ENCODE measurements around the gene FITM1. TPM values are rescaled to one million over a fixed set of nuclear protein-coding genes. Genes with fewer than 3 reads are reported as not detected.

Gene FITM1
- total and polyA plus RNA-seq, 2 donors (not counting 3 experiments of a cell fraction or from before 2014, with no cell fraction given) = 0.54 TPM; not detected in 1

DNA sequence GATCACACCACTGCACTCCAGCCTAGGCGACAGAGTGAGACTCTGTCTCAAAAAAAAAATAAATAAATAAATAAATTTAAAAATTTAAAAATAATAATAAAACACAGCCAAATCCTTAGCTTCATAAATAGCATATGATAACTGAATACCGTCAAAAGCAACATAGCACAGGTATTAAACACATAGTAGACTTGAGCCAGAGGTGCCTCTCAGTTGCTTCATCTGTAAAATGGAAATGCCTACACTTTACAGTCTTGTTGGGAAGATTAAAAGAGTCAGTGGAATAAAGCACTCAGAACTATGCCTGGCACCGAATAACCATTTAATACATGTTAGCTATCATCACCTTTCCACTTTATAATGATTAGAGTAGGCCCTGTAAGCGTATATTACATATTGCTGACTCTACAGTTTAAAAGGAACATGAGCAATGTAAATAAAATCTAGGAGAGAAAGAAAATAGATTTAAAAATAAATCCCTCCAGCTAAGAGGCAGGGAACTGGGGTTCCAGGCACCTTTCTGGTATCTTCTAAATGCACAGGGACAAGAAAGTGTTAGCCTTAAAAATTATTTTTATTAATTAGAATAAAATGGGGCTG lies 23.7 kb upstream of the FITM1 start:
- Histone ChIP-seq H3K9me1 (replicated peaks; ENCODE audit: control insufficient read depth, extremely low read depth, insufficient read depth, low read length) (no peaks in the 10 kb centered on the region), H3K4me2 (ENCODE audit: insufficient read depth, low read length) (no peak overlapping the region), H3K79me2 (ENCODE audit: control insufficient read depth, insufficient read depth, low read length) (no peaks in the 10 kb centered on the region), H4K20me1 (replicated peaks; ENCODE audit: control insufficient read depth, extremely low read depth, insufficient read depth, low read length) (no peaks in the 10 kb centered on the region), H3K27ac (ENCODE audit: insufficient read depth, low read depth, low read length) (no peak overlapping the region), H3K9me3 (replicated peaks; ENCODE audit: control insufficient read depth, insufficient read depth, low read length) (no peaks in the 10 kb centered on the region), H3K9ac (replicated peaks; ENCODE audit: extremely low read depth, insufficient read depth, low read length) (no peak overlapping the region), H3K4me3 (replicated peaks in 1 of 3; ENCODE audit: insufficient read depth in 1 of 3, low read depth in 1 of 3, low read length in 3 of 3) (no peak overlapping the region), H3K36me3 (ENCODE audit: control insufficient read depth in 2 of 2, extremely low read depth in 1 of 2, insufficient read depth in 2 of 2, low read length in 2 of 2) (no peaks in the 10 kb centered on the region), H2AFZ (ENCODE audit: low read depth, low read length) (no peak overlapping the region), H3K4me1 (ENCODE audit: control insufficient read depth, extremely low read depth, insufficient read depth, low read length) (peaks cover 16% of the 10 kb centered on the region), H3K27me3 (ENCODE audit: control insufficient read depth in 2 of 2, insufficient read depth in 2 of 2, low read length in 2 of 2) (no peaks in the 10 kb centered on the region)
- ChIA-PET CTCF (interaction anchor here (0.7 to 11.7 kb wide), 9 partner anchors 8 to 190 kb away, joined by 3 to 420 read pairs (median 4); partner anchors contain the start of genes CARMIL3, DCAF11, IRF9 and NRL), POLR2A (no interaction called here)
- dilution Hi-C loops (cut with MboI; ENCODE audit: extremely low pct_ligation_motif_present, low sequenced_read_pairs) = no loop called here
- DNase-seq (ENCODE audit: low read depth, low spot score) = no peak
- TF ChIP-seq, protein P1, sequence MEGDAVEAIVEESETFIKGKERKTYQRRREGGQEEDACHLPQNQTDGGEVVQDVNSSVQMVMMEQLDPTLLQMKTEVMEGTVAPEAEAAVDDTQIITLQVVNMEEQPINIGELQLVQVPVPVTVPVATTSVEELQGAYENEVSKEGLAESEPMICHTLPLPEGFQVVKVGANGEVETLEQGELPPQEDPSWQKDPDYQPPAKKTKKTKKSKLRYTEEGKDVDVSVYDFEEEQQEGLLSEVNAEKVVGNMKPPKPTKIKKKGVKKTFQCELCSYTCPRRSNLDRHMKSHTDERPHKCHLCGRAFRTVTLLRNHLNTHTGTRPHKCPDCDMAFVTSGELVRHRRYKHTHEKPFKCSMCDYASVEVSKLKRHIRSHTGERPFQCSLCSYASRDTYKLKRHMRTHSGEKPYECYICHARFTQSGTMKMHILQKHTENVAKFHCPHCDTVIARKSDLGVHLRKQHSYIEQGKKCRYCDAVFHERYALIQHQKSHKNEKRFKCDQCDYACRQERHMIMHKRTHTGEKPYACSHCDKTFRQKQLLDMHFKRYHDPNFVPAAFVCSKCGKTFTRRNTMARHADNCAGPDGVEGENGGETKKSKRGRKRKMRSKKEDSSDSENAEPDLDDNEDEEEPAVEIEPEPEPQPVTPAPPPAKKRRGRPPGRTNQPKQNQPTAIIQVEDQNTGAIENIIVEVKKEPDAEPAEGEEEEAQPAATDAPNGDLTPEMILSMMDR (IDR thresholded peaks at IDR 0.05; ENCODE audit: extremely low read depth in 1 of 2, insufficient read depth in 1 of 2, low read depth in 1 of 2, low read length in 2 of 2) = no peak
- TF ChIP-seq GATA2 (IDR thresholded peaks at IDR 0.05; ENCODE audit: insufficient read depth, insufficient read length, low read depth, low read length) (no peak), POLR2A (IDR thresholded peaks at IDR 0.05; ENCODE audit: low read depth, low read length) (no peak), POLR2AphosphoS5 (IDR thresholded peaks at IDR 0.05; ENCODE audit: insufficient read depth, low read depth, low read length) (no peak), MYC (IDR thresholded peaks at IDR 0.05; ENCODE audit: low read depth, low read length) (no peak), EZH2 (IDR thresholded peaks at IDR 0.05; ENCODE audit: borderline replicate concordance, low read depth, low read length, severe bottlenecking) (no peak), FOS (IDR thresholded peaks at IDR 0.05; ENCODE audit: borderline replicate concordance, insufficient read depth, low read length) (no peak), JUN (IDR thresholded peaks at IDR 0.05; ENCODE audit: borderline replicate concordance, insufficient read depth, insufficient read length, low read depth) (no peak)
- TF ChIP-seq, protein P2, sequence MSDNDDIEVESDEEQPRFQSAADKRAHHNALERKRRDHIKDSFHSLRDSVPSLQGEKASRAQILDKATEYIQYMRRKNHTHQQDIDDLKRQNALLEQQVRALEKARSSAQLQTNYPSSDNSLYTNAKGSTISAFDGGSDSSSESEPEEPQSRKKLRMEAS (IDR thresholded peaks at IDR 0.05; ENCODE audit: insufficient read depth, insufficient read length) = no peak
- BruUV-seq (replicated peaks) = no TSS peak
- FAIRE-seq = no peak
- intact Hi-C loops (cut with micrococcal nuclease) = loop anchor here (1.0 kb wide), 1 partner anchor 12 kb away; the partner anchor contains the start of gene PCK2
